Liver (tissue), 9 donors: ENCODE results near the gene FIGNL1. TPM values are rescaled to one million over a fixed set of nuclear protein-coding genes. Genes with fewer than 3 reads are reported as not detected.
A peak's percentile ranks its signal among the peaks of the same experiment; 100 is the strongest.

Source experiments
- DNase-seq: peaks from one replicate; pipeline ENCODE4 v3.0.0-alpha.2; 2017; ENCODE audit warnings: low spot score
- H3K27ac ChIP-seq, 2 donors: one replicate each; pipeline ENCODE4 v1.7.0; 2013; ENCODE audit warnings: inconsistent platforms in 2 of 2, low read length in 2 of 2, control low read depth in 1 of 2, low read depth in 1 of 2, mild to moderate bottlenecking in 1 of 2
- H3K27me3 ChIP-seq, 4 donors: one replicate each; pipeline versions ENCODE4 v1.6.1 to v1.7.0; 2013; ENCODE audit warnings: low read length in 3 of 4, inconsistent platforms in 1 of 4, mild to moderate bottlenecking in 1 of 4, moderate library complexity in 1 of 4; ENCODE audit not compliant: control insufficient read depth in 4 of 4, insufficient read depth in 4 of 4
- H3K36me3 ChIP-seq, 4 donors: one replicate each; pipeline versions ENCODE4 v1.6.1 to v1.7.0; 2013; ENCODE audit warnings: low read length in 3 of 4, mild to moderate bottlenecking in 3 of 4, low read depth in 1 of 4, moderate library complexity in 1 of 4; ENCODE audit not compliant: control insufficient read depth in 4 of 4, insufficient read depth in 3 of 4
- H3K4me1 ChIP-seq, 4 donors: one replicate each; pipeline versions ENCODE4 v1.6.1 to v1.7.0; 2013; ENCODE audit warnings: low read length in 3 of 4, mild to moderate bottlenecking in 3 of 4, moderate library complexity in 1 of 4; ENCODE audit not compliant: control insufficient read depth in 4 of 4, insufficient read depth in 4 of 4
- H3K4me3 ChIP-seq, 3 donors: one replicate each; pipeline versions ENCODE4 v1.6.1 to v1.7.0; 2013; ENCODE audit warnings: low read length in 3 of 3, control low read depth in 1 of 3, low read depth in 1 of 3, mild to moderate bottlenecking in 1 of 3
- H3K9ac ChIP-seq, 2 donors: one replicate each; pipeline ENCODE4 v1.7.0; 2013; ENCODE audit warnings: low read length in 2 of 2, mild to moderate bottlenecking in 2 of 2, moderate library complexity in 2 of 2, control low read depth in 1 of 2, low read depth in 1 of 2
- H3K9me3 ChIP-seq, 4 donors: one replicate each; pipeline versions ENCODE4 v1.6.1 to v1.7.0; 2013; ENCODE audit warnings: low read length in 3 of 4; ENCODE audit not compliant: control insufficient read depth in 4 of 4
- ATF3 ChIP-seq: IDR thresholded peaks from 2 replicates; pipeline ENCODE4 v1.6.1; 2016; ENCODE audit warnings: antibody characterized with exemption
- CTCF ChIP-seq: fragments of 150-350 bp; IDR thresholded peaks from 2 replicates; pipeline ENCODE4 v1.5.1; 2017; ENCODE audit warnings: improper control_type of control experiment, low read depth, low read length; ENCODE audit not compliant: missing input control
- EGR1 ChIP-seq, 2 donors: IDR thresholded peaks; 2 replicates each; pipeline ENCODE4 v1.6.1; 2016 to 2018; ENCODE audit warnings: antibody characterized with exemption in 2 of 2, low read depth in 2 of 2
- FOXA1 ChIP-seq: IDR thresholded peaks from 2 replicates; pipeline ENCODE4 v1.6.1; 2016; ENCODE audit warnings: antibody characterized with exemption
- FOXA2 ChIP-seq: IDR thresholded peaks from 2 replicates; pipeline ENCODE4 v1.6.1; 2016; ENCODE audit warnings: antibody characterized with exemption
- GABPA ChIP-seq, 2 donors: IDR thresholded peaks in 1 of 2; conservative IDR thresholded peaks in 1 of 2; 2 replicates each; pipeline ENCODE4 v1.6.1; 2016; ENCODE audit warnings: antibody characterized with exemption in 2 of 2, mild to moderate bottlenecking in 1 of 2, moderate library complexity in 1 of 2
- HNF4A ChIP-seq, 2 donors: conservative IDR thresholded peaks; 2 replicates each; pipeline ENCODE4 v1.6.1; 2016; ENCODE audit warnings: antibody characterized with exemption in 2 of 2, mild to moderate bottlenecking in 2 of 2
- HNF4G ChIP-seq: IDR thresholded peaks from 2 replicates; pipeline ENCODE4 v1.6.1; 2016; ENCODE audit warnings: antibody characterized with exemption
- JUND ChIP-seq, 2 donors: IDR thresholded peaks; 2 replicates each; pipeline ENCODE4 v1.6.1; 2016; ENCODE audit warnings: antibody characterized with exemption in 2 of 2
- MAX ChIP-seq: IDR thresholded peaks from 2 replicates; pipeline ENCODE4 v1.6.1; 2016; ENCODE audit warnings: antibody characterized with exemption
- NR2F2 ChIP-seq: IDR thresholded peaks from 2 replicates; pipeline ENCODE4 v1.6.1; 2016; ENCODE audit warnings: antibody characterized with exemption
- RAD21 ChIP-seq, 2 donors: IDR thresholded peaks; 2 replicates each; pipeline ENCODE4 v1.6.1; 2016; ENCODE audit warnings: antibody characterized with exemption in 2 of 2, mild to moderate bottlenecking in 2 of 2
- REST ChIP-seq: IDR thresholded peaks from 2 replicates; pipeline ENCODE4 v1.6.1; 2016; ENCODE audit warnings: antibody characterized with exemption, mild to moderate bottlenecking
- RXRA ChIP-seq, 2 donors: IDR thresholded peaks; 2 replicates each; pipeline ENCODE4 v1.6.1; 2017 to 2018; ENCODE audit warnings: antibody characterized with exemption in 2 of 2, mild to moderate bottlenecking in 1 of 2
- SP1 ChIP-seq: IDR thresholded peaks from 2 replicates; pipeline ENCODE4 v1.6.1; 2018; ENCODE audit warnings: antibody characterized with exemption, mild to moderate bottlenecking
- TAF1 ChIP-seq: conservative IDR thresholded peaks from 2 replicates; pipeline ENCODE4 v1.6.1; 2016; ENCODE audit warnings: antibody characterized with exemption, mild to moderate bottlenecking
- YY1 ChIP-seq: IDR thresholded peaks from 2 replicates; pipeline ENCODE4 v1.6.1; 2016; ENCODE audit warnings: antibody characterized with exemption, mild to moderate bottlenecking
- ZBTB33 ChIP-seq: IDR thresholded peaks from 2 replicates; pipeline ENCODE4 v1.6.1; 2016; ENCODE audit warnings: antibody characterized with exemption
- WGBS: extraction: QIAGEN DNeasy Blood & Tissue Kit; methylation state at CpG from one replicate; pipeline ENCODE4 v1.1.7; 2013; 5-methylcytosine and 5-hydroxymethylcytosine counted together
- polyA plus RNA-seq, 2 donors: library from polyadenylated mRNA; stranded (reverse) in 1 of 2; unstranded in 1 of 2; fragments of 200-250 nt in 1 of 2; fragments of >200 nt in 1 of 2; fragmentation: Nextera tagmentation in 1 of 2; extraction: Ambion mirVana in 1 of 2; gene quantifications; one replicate each; pipeline versions ENCODE4 v1.2.1 to v1.2.3, GENCODE V29; 2013 to 2015
- total RNA-seq, 2 donors: library from RNA; depleted of rRNA; stranded (reverse); fragments of >200 nt; gene quantifications; one replicate each; pipeline ENCODE4 v1.2.3, GENCODE V29; 2014
- donor health status: healthy.
- donor health status: healthy.
- donor health status: healthy.
- donor health status: healthy.
- donor health status: healthy.

FIGNL1 gene
- total and polyA plus RNA-seq, 4 donors, result 1.2 to 13.2 (median 3.3) TPM

GRCh38 chr7:50475340-50475739, 25.2 kb upstream of the FIGNL1 start:
- WGBS, result 40% methylated on average over 4 of the region's 4 CpGs
- TF ChIP-seq RXRA (IDR thresholded peaks at IDR 0.05) (no peak), ATF3 (no peak)
- Histone ChIP-seq H3K27me3 (no peaks in the 10 kb centered on the region), H3K9ac (no peak overlapping the region), H3K9me3 (no peaks in the 10 kb centered on the region), H3K27ac (no peak overlapping the region), H3K36me3 (peaks cover 0 to 2% (median 0%) of the 10 kb centered on the region in 4 donors), H3K4me1 (peaks cover 4 to 17% (median 10%) of the 10 kb centered on the region in 4 donors), H3K4me3 (no peak overlapping the region)
- DNase-seq, result no peak

- no peak overlapping the region for H3K27ac ChIP-seq
- WGBS, result 49% methylated on average over 8 of the region's 8 CpGs
- H3K9me3 ChIP-seq, result no peaks in the 10 kb centered on the region
- DNase-seq, result no peak
- peaks cover 0 to 2% (median 0%) of the 10 kb centered on the region in 4 donors for H3K36me3 ChIP-seq
- H3K4me3 ChIP-seq, result no peak overlapping the region
- H3K9ac ChIP-seq, result no peak overlapping the region
- H3K27me3 ChIP-seq, result no peaks in the 10 kb centered on the region
- peaks cover 4 to 17% (median 10%) of the 10 kb centered on the region in 4 donors for H3K4me1 ChIP-seq
- TF ChIP-seq HNF4G (no peak), RXRA (IDR thresholded peaks at IDR 0.05) (peak in 1 of 2 donors; percentile 26), TAF1 (no peak), REST (no peak), FOXA2 (no peak), YY1 (no peak), RAD21 (IDR thresholded peaks at IDR 0.05) (peak; percentile 42 to 44), FOXA1 (no peak), GABPA (IDR thresholded peaks at IDR 0.05 in 1 of 2, conservative IDR thresholded peaks at IDR 0.05 in 1 of 2) (no peak), CTCF (no peak), EGR1 (IDR thresholded peaks at IDR 0.05; ENCODE audit: low read depth in 2 of 2) (no peak), MAX (no peak), SP1 (peak; percentile 54), ZBTB33 (no peak), ATF3 (no peak), NR2F2 (no peak), JUND (IDR thresholded peaks at IDR 0.05) (no peak), HNF4A (conservative IDR thresholded peaks at IDR 0.05) (peak; percentile 85 to 86)
Measured at GRCh38 chr7:50474382-50475160, 24.4 kb upstream of the FIGNL1 start.
